Pancreas (tissue), 10 donors: Measurements from ENCODE around the gene CDH4. TPM values are rescaled to one million over a fixed set of nuclear protein-coding genes. Genes with fewer than 3 reads are reported as not detected.

Source experiments
- ATAC-seq, 4 donors: fragments of 200-7000 bp; cut with Tn5 transposase; one replicate each; pipeline versions ENCODE4 v1.8.0 to v1.9.1; 2020; ENCODE audit warnings: mild to moderate bottlenecking in 4 of 4, moderate library complexity in 4 of 4
- DNase-seq, 6 donors: peaks; one replicate each; pipeline ENCODE4 v3.0.0-alpha.2; 2020
- FAIRE-seq: peaks from 2 replicates; lab custom pipeline; 2012; peaks lifted over from hg19 to GRCh38; lab: Jason Lieb, UNC
- H3K27ac ChIP-seq, 4 donors: fragments of 200-600 bp; sonication (generic); 1 replicate in 3 of 4; 2 replicates in 1 of 4; pipeline versions ENCODE4 v1.5.0 to v1.8.0; 2020
- H3K27me3 ChIP-seq, 4 donors: fragments of 200-600 bp; one replicate each; pipeline ENCODE4 v1.8.0; 2021
- H3K36me3 ChIP-seq, 3 donors: fragments of 200-600 bp; sonication (generic) in 1 of 3; one replicate each; pipeline versions ENCODE4 v1.5.0 to v1.8.0; 2020 to 2021
- H3K4me1 ChIP-seq, 3 donors: fragments of 200-600 bp; one replicate each; pipeline ENCODE4 v1.8.0; 2021
- H3K4me3 ChIP-seq, 4 donors: fragments of 200-600 bp; sonication (generic) in 2 of 4; one replicate each; pipeline versions ENCODE4 v1.5.0 to v1.8.0; 2020 to 2021
- H3K9me3 ChIP-seq, 4 donors: fragments of 200-600 bp; one replicate each; pipeline ENCODE4 v1.8.0; 2021
- WGBS, 2 donors: extraction: QIAGEN DNeasy Blood & Tissue Kit; methylation state at CpG; one replicate each; pipeline ENCODE4 v1.1.7; 2013; 5-methylcytosine and 5-hydroxymethylcytosine counted together
- intact Hi-C, 3 donors: fragments of 100-400 bp; cut with DNase I; formaldehyde crosslinking; loops; one replicate each; pipeline versions ENCODE4 v1.11.1 to v1.14.2; 2022
- polyA plus RNA-seq, 2 donors: library from polyadenylated mRNA; stranded (reverse); fragments of 200-250 nt; gene quantifications; one replicate each; pipeline ENCODE4 v1.2.3, GENCODE V29; 2013
- total RNA-seq, 6 donors: library from RNA; stranded (reverse); fragmentation: NEBNext Ultra II Directional in 4 of 6; extraction: Animal tissue kit (Norgen Biotek cat#: 25700) in 4 of 6; gene quantifications; one replicate each; pipeline versions ENCODE4 v1.2.1 to v1.2.4, GENCODE V29; 2021 to 2023
- TF ChIP-seq, protein P1 (sequence below), 4 donors: fragments of 200-600 bp; sonication (generic) in 3 of 4; IDR thresholded peaks; one replicate each; pipeline versions ENCODE4 v1.5.0 to v1.8.0; 2021; ENCODE audit warnings: antibody characterized with exemption in 4 of 4
- donor health status: healthy with polysubstance abuse.
- donor health status: DM: no; HTN: no; CAD: no; lungs with moderate emphysema.
- donor health status: DM: no; HTN: no; CAD: no.
- donor health status: control.
- donor health status: control.
- donor health status: Bipolar disorder and iron deficiency.
- donor health status: DM: yes; HTN: yes; CAD: no.
- donor health status: DM: no; HTN: no; CAD: no.
- donor health status: DM: no; HTN: no; CAD: no.
- donor health status: DM: yes; HTN: yes; CAD: no.

The CDH4 gene
- total and polyA plus RNA-seq, 8 donors, result 0.04 to 1.4 (median 0.27) TPM

DNA sequence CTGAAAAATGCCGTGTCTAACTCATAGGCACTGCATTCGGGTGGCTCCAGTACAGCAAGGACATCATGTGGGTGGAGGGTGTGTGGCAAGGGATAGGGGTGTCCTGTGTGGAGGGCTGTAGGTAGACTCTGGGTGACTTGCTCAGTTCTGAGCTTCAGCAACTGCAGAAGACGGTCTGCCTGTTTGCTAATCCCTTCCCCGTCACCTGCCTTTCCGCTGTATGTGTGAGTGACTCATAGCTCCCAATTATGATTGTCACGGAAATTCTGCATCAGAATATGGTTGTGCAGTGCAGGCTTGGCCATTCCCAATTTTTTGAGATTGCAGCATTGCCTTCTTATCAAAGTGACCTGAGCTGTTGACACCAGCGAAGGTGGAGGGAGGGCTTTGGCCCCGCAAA lies 174.3 kb downstream of the CDH4 start:
- H3K27me3 ChIP-seq, result no peaks in the 10 kb centered on the region
- no peaks in the 10 kb centered on the region for H3K4me1 ChIP-seq
- WGBS, 2 donors, result 67 to 74% methylated on average over 8 of the region's 8 CpGs
- no peak overlapping the region for H3K4me3 ChIP-seq
- no peak for FAIRE-seq
- intact Hi-C loops, result no loop called here
- no peak for ATAC-seq
- H3K9me3 ChIP-seq, result no peaks in the 10 kb centered on the region
- H3K36me3 ChIP-seq, result no peaks in the 10 kb centered on the region
- H3K27ac ChIP-seq, result no peak overlapping the region
- TF ChIP-seq, protein P1, sequence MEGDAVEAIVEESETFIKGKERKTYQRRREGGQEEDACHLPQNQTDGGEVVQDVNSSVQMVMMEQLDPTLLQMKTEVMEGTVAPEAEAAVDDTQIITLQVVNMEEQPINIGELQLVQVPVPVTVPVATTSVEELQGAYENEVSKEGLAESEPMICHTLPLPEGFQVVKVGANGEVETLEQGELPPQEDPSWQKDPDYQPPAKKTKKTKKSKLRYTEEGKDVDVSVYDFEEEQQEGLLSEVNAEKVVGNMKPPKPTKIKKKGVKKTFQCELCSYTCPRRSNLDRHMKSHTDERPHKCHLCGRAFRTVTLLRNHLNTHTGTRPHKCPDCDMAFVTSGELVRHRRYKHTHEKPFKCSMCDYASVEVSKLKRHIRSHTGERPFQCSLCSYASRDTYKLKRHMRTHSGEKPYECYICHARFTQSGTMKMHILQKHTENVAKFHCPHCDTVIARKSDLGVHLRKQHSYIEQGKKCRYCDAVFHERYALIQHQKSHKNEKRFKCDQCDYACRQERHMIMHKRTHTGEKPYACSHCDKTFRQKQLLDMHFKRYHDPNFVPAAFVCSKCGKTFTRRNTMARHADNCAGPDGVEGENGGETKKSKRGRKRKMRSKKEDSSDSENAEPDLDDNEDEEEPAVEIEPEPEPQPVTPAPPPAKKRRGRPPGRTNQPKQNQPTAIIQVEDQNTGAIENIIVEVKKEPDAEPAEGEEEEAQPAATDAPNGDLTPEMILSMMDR (IDR thresholded peaks at IDR 0.05), result no peak
- no peak for DNase-seq

DNA sequence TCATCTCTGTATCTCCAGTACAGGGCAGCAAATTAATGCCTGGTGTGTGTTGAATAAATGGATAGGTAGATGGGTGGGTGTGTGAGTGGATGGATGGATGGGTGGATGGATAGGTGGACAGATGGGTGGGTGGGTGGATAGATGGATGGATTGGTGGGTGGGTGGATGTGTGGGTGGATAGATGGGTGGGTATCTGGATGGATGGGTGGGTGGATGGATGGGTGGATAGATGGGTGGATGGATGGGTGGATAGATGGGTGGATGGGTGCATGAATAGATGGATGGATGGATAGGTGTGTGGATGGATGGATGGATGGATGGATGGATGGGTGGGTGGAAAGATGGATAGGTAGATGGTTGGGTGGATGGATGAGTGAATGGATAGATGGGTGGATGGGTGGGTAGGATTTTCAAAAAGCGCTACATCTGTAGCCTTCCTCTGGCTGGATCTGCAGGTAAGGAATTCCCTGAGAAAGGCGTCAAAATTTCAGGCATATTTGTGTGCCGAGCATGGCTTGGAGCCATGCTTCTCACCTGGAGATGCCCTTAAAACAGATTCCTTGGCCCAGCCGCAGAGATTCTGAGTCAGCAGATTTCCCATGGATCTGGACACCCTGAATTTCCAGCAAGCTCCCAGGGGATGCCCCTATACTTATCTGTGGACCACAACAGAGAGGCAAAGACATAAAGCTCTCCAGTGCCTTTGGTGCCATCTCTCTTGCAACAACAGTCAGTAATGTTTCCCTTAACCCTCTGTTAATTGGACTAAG lies 177.6 kb downstream of the CDH4 start:
- no peaks in the 10 kb centered on the region for H3K36me3 ChIP-seq
- H3K27me3 ChIP-seq, result no peaks in the 10 kb centered on the region
- TF ChIP-seq, protein P1 (IDR thresholded peaks at IDR 0.05), result no peak
- H3K4me1 ChIP-seq, result no peaks in the 10 kb centered on the region
- ATAC-seq (no peak), FAIRE-seq (no peak), DNase-seq (no peak)
- intact Hi-C loops, result no loop called here
- H3K9me3 ChIP-seq, result no peaks in the 10 kb centered on the region
- H3K4me3 ChIP-seq, result no peak overlapping the region
- WGBS, 2 donors, result 68 to 75% methylated on average over 4 of the region's 4 CpGs
- no peak overlapping the region for H3K27ac ChIP-seq

DNA sequence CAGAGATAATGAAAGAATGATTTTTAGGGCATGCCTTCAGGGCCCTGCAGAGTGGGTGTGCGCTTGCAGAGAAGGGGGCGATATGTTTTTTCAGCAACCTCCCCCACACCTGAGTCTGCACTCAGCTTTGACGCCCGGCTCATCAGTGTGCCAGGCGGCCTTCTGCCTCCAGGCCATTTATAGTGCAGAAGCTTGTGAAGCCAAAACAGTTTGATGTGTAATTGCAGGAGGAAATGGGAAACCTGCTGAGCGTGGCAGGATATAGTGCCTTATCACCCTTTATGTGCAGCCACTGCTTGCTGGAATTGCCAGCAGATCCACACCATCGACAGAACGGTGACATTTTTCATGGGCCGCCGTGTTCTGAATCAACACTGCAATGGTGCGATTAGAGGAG lies 178.2 kb downstream of the CDH4 start:
- H3K4me3 ChIP-seq, result no peak overlapping the region
- no peaks in the 10 kb centered on the region for H3K27me3 ChIP-seq
- FAIRE-seq (no peak), ATAC-seq (no peak), DNase-seq (no peak)
- no peak overlapping the region for H3K27ac ChIP-seq
- WGBS, 2 donors, result 43 to 51% methylated on average over 11 of the region's 11 CpGs
- no peaks in the 10 kb centered on the region for H3K9me3 ChIP-seq
- intact Hi-C loops, result no loop called here
- no peaks in the 10 kb centered on the region for H3K36me3 ChIP-seq
- TF ChIP-seq, protein P1 (IDR thresholded peaks at IDR 0.05), result no peak
- H3K4me1 ChIP-seq, result no peaks in the 10 kb centered on the region

DNA sequence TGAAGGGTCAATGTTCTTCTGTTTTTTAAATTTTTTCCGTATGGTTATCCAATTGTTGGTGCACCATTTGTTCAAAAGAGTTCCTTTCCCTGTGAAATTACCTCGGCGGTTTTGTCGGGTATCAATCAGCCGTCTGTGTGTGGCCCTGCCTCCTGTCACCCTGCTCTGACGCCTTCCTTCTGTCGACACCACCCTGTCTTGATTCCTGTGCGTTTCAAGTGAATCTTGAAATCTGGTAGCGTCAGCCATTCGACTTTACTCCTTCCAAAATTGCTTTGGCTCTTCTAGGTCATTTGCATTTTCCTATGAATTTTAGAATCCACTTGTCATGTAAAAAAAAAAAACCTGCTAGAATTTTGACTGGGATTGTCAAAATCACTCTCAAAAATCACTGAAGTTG lies 181.1 kb downstream of the CDH4 start:
- no peaks in the 10 kb centered on the region for H3K36me3 ChIP-seq
- FAIRE-seq (no peak), DNase-seq (no peak), ATAC-seq (no peak)
- WGBS, 2 donors, result 44 to 51% methylated on average over 10 of the region's 10 CpGs
- H3K4me3 ChIP-seq, result no peak overlapping the region
- TF ChIP-seq, protein P1 (IDR thresholded peaks at IDR 0.05), result no peak
- H3K27me3 ChIP-seq, result no peaks in the 10 kb centered on the region
- H3K9me3 ChIP-seq, result no peaks in the 10 kb centered on the region
- H3K4me1 ChIP-seq, result no peaks in the 10 kb centered on the region
- intact Hi-C loops, result no loop called here
- no peak overlapping the region for H3K27ac ChIP-seq

DNA sequence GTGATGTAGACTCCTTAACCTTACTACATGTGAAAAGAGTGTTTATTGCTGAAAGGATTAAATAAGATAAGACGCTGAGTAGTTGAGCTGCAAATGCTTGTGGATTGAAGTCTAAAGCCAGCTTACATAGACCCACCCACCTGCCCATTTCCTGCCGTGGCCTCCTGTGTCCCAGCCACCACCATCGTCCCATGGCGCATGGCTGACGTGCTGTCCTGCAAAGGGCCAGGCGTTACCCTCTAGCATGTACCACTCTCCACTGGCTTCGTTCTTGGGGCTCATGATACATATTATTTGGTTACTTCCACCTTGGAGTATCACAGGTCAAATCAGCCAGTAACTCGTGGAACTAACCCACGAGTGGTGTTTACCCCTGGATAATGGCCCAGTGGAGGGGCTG lies 181.8 kb downstream of the CDH4 start:
- Histone ChIP-seq H3K27ac (no peak overlapping the region), H3K4me3 (no peak overlapping the region), H3K36me3 (no peaks in the 10 kb centered on the region), H3K27me3 (no peaks in the 10 kb centered on the region), H3K9me3 (no peaks in the 10 kb centered on the region), H3K4me1 (no peaks in the 10 kb centered on the region)
- ATAC-seq (no peak), DNase-seq (no peak), FAIRE-seq (no peak)
- WGBS, 2 donors, result 50 to 65% methylated on average over 9 of the region's 9 CpGs
- intact Hi-C loops, result no loop called here
- TF ChIP-seq, protein P1 (IDR thresholded peaks at IDR 0.05), result no peak
